ENCODE data around the gene TENT4B. TPM values are rescaled to one million over a fixed set of nuclear protein-coding genes. Genes with fewer than 3 reads are reported as not detected.
A peak's percentile ranks its signal among the peaks of the same experiment; 100 is the strongest.

The TENT4B gene
- total RNA-seq, 3 donors from 2014 or later: 26.0 to 28.7 (median 27.8) TPM

GRCh38 chr16:50267651-50268050 lies 114.5 kb downstream of the TENT4B start:
- peak overlapping the region; percentile 90 for H3K4me3 Mint-ChIP-seq
- H3K4me1 Mint-ChIP-seq (ENCODE audit: low read depth): peaks cover 90% of the 10 kb centered on the region
- H3K27me3 Mint-ChIP-seq (ENCODE audit: low read depth): no peaks in the 10 kb centered on the region
- DNase-seq: no peak
- no peaks in the 10 kb centered on the region for H3K36me3 Mint-ChIP-seq (ENCODE audit: insufficient read depth)
- no peak for ATAC-seq
- H3K9me3 Mint-ChIP-seq: no peaks in the 10 kb centered on the region

GRCh38 chr16:50268352-50268751 lies 115.2 kb downstream of the TENT4B start:
- Mint-ChIP-seq H3K4me3 (peak overlapping the region; percentile 90), H3K9me3 (no peaks in the 10 kb centered on the region), H3K36me3 (ENCODE audit: insufficient read depth) (no peaks in the 10 kb centered on the region), H3K27me3 (ENCODE audit: low read depth) (no peaks in the 10 kb centered on the region), H3K4me1 (ENCODE audit: low read depth) (peaks cover 92% of the 10 kb centered on the region)
- ATAC-seq (no peak), DNase-seq (no peak)

GRCh38 chr16:50269061-50269705 lies 116.1 kb downstream of the TENT4B start:
- ATAC-seq: no peak
- Mint-ChIP-seq H3K36me3 (ENCODE audit: insufficient read depth) (peaks cover 2% of the 10 kb centered on the region), H3K4me1 (ENCODE audit: low read depth) (peaks cover 92% of the 10 kb centered on the region), H3K9me3 (no peaks in the 10 kb centered on the region), H3K4me3 (peak overlapping the region; percentile 57), H3K27me3 (ENCODE audit: low read depth) (no peaks in the 10 kb centered on the region)
- no peak for DNase-seq

GRCh38 chr16:50269769-50270509 lies 116.8 kb downstream of the TENT4B start:
- no peak overlapping the region for H3K4me3 Mint-ChIP-seq

GRCh38 chr16:50270510-50271147 lies 117.5 kb downstream of the TENT4B start:
- DNase-seq: no peak
- H3K9me3 Mint-ChIP-seq: no peaks in the 10 kb centered on the region
- no peak overlapping the region for H3K4me3 Mint-ChIP-seq
- H3K27me3 Mint-ChIP-seq (ENCODE audit: low read depth): no peaks in the 10 kb centered on the region
- peaks cover 90% of the 10 kb centered on the region for H3K4me1 Mint-ChIP-seq (ENCODE audit: low read depth)
- no peak for ATAC-seq
- H3K36me3 Mint-ChIP-seq (ENCODE audit: insufficient read depth): peaks cover 2% of the 10 kb centered on the region

More at GRCh38 chr16:50269769-50270509, 116.8 kb downstream of the TENT4B start:
- H3K27me3 Mint-ChIP-seq (ENCODE audit: low read depth): no peaks in the 10 kb centered on the region
- DNase-seq: no peak
- ATAC-seq: no peak
- H3K4me1 Mint-ChIP-seq (ENCODE audit: low read depth): peaks cover 90% of the 10 kb centered on the region
- no peaks in the 10 kb centered on the region for H3K9me3 Mint-ChIP-seq
- peaks cover 2% of the 10 kb centered on the region for H3K36me3 Mint-ChIP-seq (ENCODE audit: insufficient read depth)

- Mint-ChIP-seq H3K4me1 (ENCODE audit: low read depth) (peaks cover 90% of the 10 kb centered on the region), H3K27me3 (ENCODE audit: low read depth) (no peaks in the 10 kb centered on the region), H3K36me3 (ENCODE audit: insufficient read depth) (peaks cover 2% of the 10 kb centered on the region), H3K4me3 (no peak overlapping the region), H3K9me3 (no peaks in the 10 kb centered on the region)
- ATAC-seq: no peak
- no peak for DNase-seq
Observed at GRCh38 chr16:50271148-50272041, 118.3 kb downstream of the TENT4B start.

GRCh38 chr16:50272111-50272571 lies 119.0 kb downstream of the TENT4B start:
- H3K36me3 Mint-ChIP-seq (ENCODE audit: insufficient read depth): peaks cover 2% of the 10 kb centered on the region
- H3K27me3 Mint-ChIP-seq (ENCODE audit: low read depth): no peaks in the 10 kb centered on the region
- H3K9me3 Mint-ChIP-seq: no peaks in the 10 kb centered on the region
- no peak for DNase-seq
- H3K4me1 Mint-ChIP-seq (ENCODE audit: low read depth): peaks cover 95% of the 10 kb centered on the region
- peak overlapping the region; percentile 11 for H3K4me3 Mint-ChIP-seq
- ATAC-seq: no peak

- Mint-ChIP-seq H3K9me3 (no peaks in the 10 kb centered on the region), H3K36me3 (ENCODE audit: insufficient read depth) (peaks cover 3% of the 10 kb centered on the region), H3K4me1 (ENCODE audit: low read depth) (peaks cover 96% of the 10 kb centered on the region), H3K4me3 (peak overlapping the region; percentile 93), H3K27me3 (ENCODE audit: low read depth) (no peaks in the 10 kb centered on the region)
- DNase-seq (no peak), ATAC-seq (no peak)
Observed at GRCh38 chr16:50272687-50273381, 119.7 kb downstream of the TENT4B start.

- Mint-ChIP-seq H3K4me1 (ENCODE audit: low read depth) (peaks cover 97% of the 10 kb centered on the region), H3K27me3 (ENCODE audit: low read depth) (no peaks in the 10 kb centered on the region), H3K36me3 (ENCODE audit: insufficient read depth) (peaks cover 4% of the 10 kb centered on the region), H3K4me3 (peak overlapping the region; percentile 93), H3K9me3 (peaks cover 2% of the 10 kb centered on the region)
- no peak for DNase-seq
- ATAC-seq: no peak
Observed at GRCh38 chr16:50273382-50273690, 120.2 kb downstream of the TENT4B start.

GRCh38 chr16:50273888-50274325 lies 120.8 kb downstream of the TENT4B start:
- Mint-ChIP-seq H3K9me3 (peaks cover 4% of the 10 kb centered on the region), H3K4me3 (peak overlapping the region; percentile 93), H3K4me1 (ENCODE audit: low read depth) (peaks cover 97% of the 10 kb centered on the region), H3K27me3 (ENCODE audit: low read depth) (no peaks in the 10 kb centered on the region), H3K36me3 (ENCODE audit: insufficient read depth) (peaks cover 5% of the 10 kb centered on the region)
- DNase-seq: no peak
- ATAC-seq: peak; percentile 29 to 49

GRCh38 chr16:50274326-50275097 lies 121.4 kb downstream of the TENT4B start:
- Mint-ChIP-seq H3K4me3 (peak overlapping the region; percentile 93), H3K9me3 (peaks cover 4% of the 10 kb centered on the region), H3K4me1 (ENCODE audit: low read depth) (peaks cover 97% of the 10 kb centered on the region), H3K36me3 (ENCODE audit: insufficient read depth) (peaks cover 5% of the 10 kb centered on the region), H3K27me3 (ENCODE audit: low read depth) (no peaks in the 10 kb centered on the region)
- DNase-seq: peak; percentile 38
- ATAC-seq: peak; percentile 27 to 28

GRCh38 chr16:50275098-50275415 lies 122.0 kb downstream of the TENT4B start:
- ATAC-seq: no peak
- Mint-ChIP-seq H3K9me3 (peaks cover 4% of the 10 kb centered on the region), H3K4me1 (ENCODE audit: low read depth) (peaks cover 97% of the 10 kb centered on the region), H3K36me3 (ENCODE audit: insufficient read depth) (peaks cover 8% of the 10 kb centered on the region), H3K27me3 (ENCODE audit: low read depth) (no peaks in the 10 kb centered on the region), H3K4me3 (peak overlapping the region; percentile 93)
- no peak for DNase-seq
